Ovary (tissue), 9 donors: ENCODE results near the gene HCN4. TPM values are rescaled to one million over a fixed set of nuclear protein-coding genes. Genes with fewer than 3 reads are reported as not detected.

ENCODE experiments used
- DNase-seq, 5 donors: peaks; one replicate each; pipeline ENCODE4 v3.0.0-alpha.2; 2019 to 2020
- H3K27ac ChIP-seq, 2 donors: fragments of 200-600 bp; one replicate each; pipeline versions ENCODE4 v1.5.1 to v1.8.0; 2019 to 2022
- H3K27me3 ChIP-seq: fragments of 200-600 bp; one replicate; pipeline ENCODE4 v1.8.0; 2022
- H3K36me3 ChIP-seq: fragments of 200-600 bp; sonication (generic); one replicate; pipeline ENCODE4 v1.5.1; 2019
- H3K4me1 ChIP-seq: one replicate; pipeline ENCODE4 v1.8.1; 2013; ENCODE audit warnings: mild to moderate bottlenecking, moderate library complexity; ENCODE audit not compliant: insufficient read depth
- H3K4me3 ChIP-seq: fragments of 200-600 bp; sonication (generic); one replicate; pipeline ENCODE4 v1.5.1; 2017
- H3K9me3 ChIP-seq, 2 donors: fragments of 200-600 bp in 1 of 2; sonication (generic) in 1 of 2; one replicate each; pipeline versions ENCODE4 v1.5.1 to v1.8.1; 2013 to 2019; ENCODE audit warnings: mild to moderate bottlenecking in 1 of 2, moderate library complexity in 1 of 2
- CTCF ChIP-seq, 3 donors: fragments of 450-650 bp in 2 of 3; fragments of 200-600 bp in 1 of 3; IDR thresholded peaks; one replicate each; pipeline versions ENCODE4 v1.5.1 to v1.8.0; 2016 to 2022; ENCODE audit warnings: antibody characterized with exemption in 3 of 3, mild to moderate bottlenecking in 1 of 3
- EP300 ChIP-seq: sonication (generic); formaldehyde crosslinking; IDR thresholded peaks from one replicate; pipeline ENCODE4 v1.6.1; 2017; ENCODE audit warnings: antibody characterized with exemption
- POLR2A ChIP-seq: fragments of 450-650 bp; IDR thresholded peaks from one replicate; pipeline ENCODE4 v1.6.1; 2017; ENCODE audit warnings: antibody characterized with exemption, mild to moderate bottlenecking, moderate library complexity
- WGBS, 3 donors: extraction: QIAGEN DNeasy Blood & Tissue Kit in 1 of 3; methylation state at CpG; one replicate each; pipeline versions ENCODE4 v1.1.5 to v1.1.7; 2013 to 2017; 5-methylcytosine and 5-hydroxymethylcytosine counted together
- intact Hi-C, 4 donors: fragments of 100-400 bp; cut with DNase I; formaldehyde crosslinking; loops; one replicate each; pipeline versions ENCODE4 v1.11.0 to v1.15.1; 2022 to 2023
- polyA plus RNA-seq, 2 donors: library from polyadenylated mRNA; stranded (reverse); fragments of 200-250 nt in 1 of 2; fragments of 350-450 nt in 1 of 2; fragmentation: Illumina TruSeq in 1 of 2; extraction: RNeasy Lipid Tissue Mini Kit (QIAGEN cat#74804) in 1 of 2; gene quantifications; one replicate each; pipeline ENCODE4 v1.2.3, GENCODE V29; 2013 to 2014
- total RNA-seq, 7 donors: library from RNA; depleted of rRNA in 2 of 7; stranded (reverse); fragments of >200 nt in 2 of 7; fragmentation: NEBNext Ultra II Directional in 3 of 7; extraction: Animal tissue kit (Norgen Biotek cat#: 25700) in 3 of 7; gene quantifications; one replicate each; pipeline versions ENCODE4 v1.1.0 to v1.2.4, GENCODE V29; 2016 to 2023
- donor health status: DM: no; HTN: no; CAD: no; lungs with moderate emphysema.
- donor health status: DM: no; HTN: no; CAD: no.
- donor health status: Bipolar disorder and iron deficiency.
- donor health status: DM: yes; HTN: yes; CAD: no.
- donor health status: DM: no; HTN: no; CAD: no.
- donor health status: DM: yes; HTN: yes; CAD: no.

The HCN4 gene
- total and polyA plus RNA-seq, 9 donors, result 0.03 TPM; not detected in 8

- intact Hi-C loops, result no loop called here
- Histone ChIP-seq H3K4me1 (no peaks in the 10 kb centered on the region), H3K4me3 (no peak overlapping the region), H3K9me3 (no peaks in the 10 kb centered on the region), H3K36me3 (no peaks in the 10 kb centered on the region), H3K27me3 (no peaks in the 10 kb centered on the region), H3K27ac (no peak overlapping the region)
- no peak for TF ChIP-seq CTCF (IDR thresholded peaks at IDR 0.05)
- no peak for TF ChIP-seq EP300
- no peak for TF ChIP-seq POLR2A
- no peak for DNase-seq
- 86 to 97% (median 94%) methylated on average over 1 of the region's 1 CpG for WGBS, 3 donors
Observed at GRCh38 chr15:73291441-73291840, 77.3 kb downstream of the HCN4 start.

- Histone ChIP-seq H3K36me3 (no peaks in the 10 kb centered on the region), H3K4me3 (no peak overlapping the region), H3K9me3 (no peaks in the 10 kb centered on the region), H3K27me3 (no peaks in the 10 kb centered on the region), H3K27ac (no peak overlapping the region), H3K4me1 (no peaks in the 10 kb centered on the region)
- TF ChIP-seq CTCF (IDR thresholded peaks at IDR 0.05) (no peak), POLR2A (no peak), EP300 (no peak)
- no peak for DNase-seq
- WGBS, 3 donors, result 68 to 77% (median 72%) methylated on average over 1 of the region's 1 CpG
- intact Hi-C loops, result no loop called here
Observed at GRCh38 chr15:73287019-73287418, 81.7 kb downstream of the HCN4 start.

GRCh38 chr15:73286311-73286710 lies 82.4 kb downstream of the HCN4 start:
- DNase-seq, result no peak
- no peak overlapping the region for H3K4me3 ChIP-seq
- TF ChIP-seq CTCF (IDR thresholded peaks at IDR 0.05), result no peak
- TF ChIP-seq POLR2A, result no peak
- TF ChIP-seq EP300, result no peak
- no peaks in the 10 kb centered on the region for H3K36me3 ChIP-seq
- no peaks in the 10 kb centered on the region for H3K4me1 ChIP-seq
- no peaks in the 10 kb centered on the region for H3K27me3 ChIP-seq
- H3K27ac ChIP-seq, result no peak overlapping the region
- intact Hi-C loops, result no loop called here
- 71 to 83% (median 79%) methylated on average over 2 of the region's 2 CpGs for WGBS, 3 donors
- no peaks in the 10 kb centered on the region for H3K9me3 ChIP-seq

- no peak overlapping the region for H3K4me3 ChIP-seq
- WGBS, 3 donors, result 60 to 78% (median 67%) methylated on average over 3 of the region's 3 CpGs
- DNase-seq, result no peak
- H3K27ac ChIP-seq, result no peak overlapping the region
- no peaks in the 10 kb centered on the region for H3K36me3 ChIP-seq
- H3K27me3 ChIP-seq, result no peaks in the 10 kb centered on the region
- H3K4me1 ChIP-seq, result no peaks in the 10 kb centered on the region
- TF ChIP-seq EP300 (no peak), CTCF (IDR thresholded peaks at IDR 0.05) (no peak), POLR2A (no peak)
- intact Hi-C loops, result no loop called here
- no peaks in the 10 kb centered on the region for H3K9me3 ChIP-seq
Observed at GRCh38 chr15:73284090-73284716, 84.6 kb downstream of the HCN4 start.
